Fibroblast of lung (primary cell): ENCODE data around the gene CCDC110. TPM values are rescaled to one million over a fixed set of nuclear protein-coding genes. Genes with fewer than 3 reads are reported as not detected.

Experiments used
- DNase-seq, 2 donors: peaks; one replicate each; pipeline versions ENCODE4 v3.0.0 to v3.0.0-alpha.2; 2010; ENCODE audit warnings: low read depth in 2 of 2
- H2AFZ ChIP-seq: 2 replicates; pipeline ENCODE4 v1.5.1; 2012; ENCODE audit warnings: low read length, control low read depth, inconsistent platforms
- H3K27ac ChIP-seq: 2 replicates; pipeline ENCODE4 v1.5.1; 2011; ENCODE audit warnings: low read length, control low read depth; ENCODE audit not compliant: insufficient read depth
- H3K27me3 ChIP-seq: 2 replicates; pipeline ENCODE4 v1.5.1; 2011; ENCODE audit warnings: mild to moderate bottlenecking, low read length; ENCODE audit not compliant: control insufficient read depth, insufficient read depth
- H3K36me3 ChIP-seq: 2 replicates; pipeline ENCODE4 v1.5.1; 2011; ENCODE audit warnings: low read length; ENCODE audit not compliant: control insufficient read depth, insufficient read depth
- H3K4me1 ChIP-seq: 2 replicates; pipeline ENCODE4 v1.5.1; 2011; ENCODE audit warnings: low read length; ENCODE audit not compliant: control insufficient read depth, insufficient read depth; ENCODE audit errors: extremely low read depth
- H3K4me2 ChIP-seq: 2 replicates; pipeline ENCODE4 v1.5.1; 2011; ENCODE audit warnings: low read length, control low read depth; ENCODE audit not compliant: insufficient read depth; ENCODE audit errors: extremely low read depth
- H3K4me3 ChIP-seq, 4 experiments: fragments of 200-600 bp in 1 of 4; sonication (generic) in 1 of 4; replicated peaks in 1 of 4; 2 replicates each; pipeline ENCODE4 v1.5.1; 2011 to 2016; ENCODE audit warnings: low read length in 4 of 4, low read depth in 3 of 4, mild to moderate bottlenecking in 3 of 4, control low read depth in 2 of 4, inconsistent platforms in 1 of 4, mixed read lengths in 1 of 4; ENCODE audit not compliant: insufficient read depth in 1 of 4; ENCODE audit errors: control extremely low read depth in 1 of 4
- H3K79me2 ChIP-seq: 2 replicates; pipeline ENCODE4 v1.5.1; 2012; ENCODE audit warnings: mild to moderate bottlenecking, low read length, inconsistent platforms; ENCODE audit not compliant: control insufficient read depth, insufficient read depth
- H3K9ac ChIP-seq: 2 replicates; pipeline ENCODE4 v1.5.1; 2011; ENCODE audit warnings: mild to moderate bottlenecking, low read length, control low read depth; ENCODE audit not compliant: insufficient read depth
- H3K9me3 ChIP-seq: 2 replicates; pipeline ENCODE4 v1.5.1; 2012; ENCODE audit warnings: low read depth, low read length; ENCODE audit not compliant: control insufficient read depth, insufficient read depth
- H4K20me1 ChIP-seq: 2 replicates; pipeline ENCODE4 v1.5.1; 2011; ENCODE audit warnings: low read length; ENCODE audit not compliant: control insufficient read depth, insufficient read depth; ENCODE audit errors: extremely low read depth
- EZH2 ChIP-seq: IDR thresholded peaks from 2 replicates; pipeline ENCODE4 v1.5.1; 2012; ENCODE audit warnings: low read length, control low read depth, mild to moderate bottlenecking; ENCODE audit errors: missing control alignments
- polyA plus RNA-seq, 2 donors: library from polyadenylated mRNA; depleted of rRNA in 1 of 2; stranded (reverse) in 1 of 2; unstranded in 1 of 2; fragments of >200 nt; gene quantifications; 2 replicates each; pipeline ENCODE4 v1.2.1, GENCODE V29; 2011 to 2012; ENCODE audit warnings: missing spikeins in 1 of 2
- total RNA-seq: library from RNA; depleted of rRNA; stranded (reverse); fragments of >200 nt; gene quantifications from 2 replicates; pipeline ENCODE4 v1.2.1, GENCODE V29; 2014
- TF ChIP-seq, protein P1 (sequence below), 2 donors: IDR thresholded peaks in 1 of 2; conservative IDR thresholded peaks in 1 of 2; 1 replicate in 1 of 2; 2 replicates in 1 of 2; pipeline ENCODE4 v1.5.1; 2011 to 2012; ENCODE audit warnings: low read length in 2 of 2, control low read depth in 1 of 2, inconsistent platforms in 1 of 2, low read depth in 1 of 2, mild to moderate bottlenecking in 1 of 2

CCDC110 gene
- total and polyA plus RNA-seq, 2 donors (not counting 1 experiment from before 2014, with no cell fraction given) = 0.83 to 2.0 TPM

DNA sequence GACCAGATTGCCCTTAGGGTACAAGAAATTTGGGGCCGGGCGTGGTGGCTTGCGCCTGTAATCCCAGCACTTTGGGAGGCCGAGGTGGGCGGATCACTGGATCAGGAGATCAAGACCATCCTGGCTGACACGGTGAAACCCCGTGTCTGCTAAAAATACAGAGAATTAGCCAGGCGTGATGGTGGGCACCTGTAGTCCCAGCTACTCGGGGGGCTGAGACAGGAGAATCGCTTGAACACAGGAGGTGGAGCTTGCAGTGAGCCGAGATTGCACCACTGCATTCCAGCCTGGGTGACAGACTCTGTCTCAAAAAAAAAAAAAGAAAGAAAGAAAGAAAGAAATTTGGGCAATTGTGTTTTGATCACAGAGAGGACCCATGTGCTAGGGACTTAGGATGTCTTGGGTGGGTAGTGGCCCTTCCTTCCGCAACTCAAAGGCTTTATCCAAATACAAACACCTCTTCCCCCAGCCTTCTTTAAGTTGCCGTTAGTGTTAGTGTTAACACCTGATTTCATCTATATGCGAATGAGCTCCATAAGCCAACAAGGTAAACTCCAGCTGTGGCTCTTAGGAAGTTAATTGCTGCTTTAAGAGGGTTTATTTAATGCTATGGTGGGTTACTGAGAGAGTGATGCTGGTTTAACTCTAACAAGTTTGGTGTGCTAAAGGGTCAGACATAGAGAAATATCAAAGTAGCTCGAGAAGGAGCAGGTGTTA lies 8.6 kb upstream of the CCDC110 start:
- H3K27me3 ChIP-seq = peaks cover 3% of the 10 kb centered on the region
- TF ChIP-seq EZH2 = no peak
- TF ChIP-seq, protein P1, sequence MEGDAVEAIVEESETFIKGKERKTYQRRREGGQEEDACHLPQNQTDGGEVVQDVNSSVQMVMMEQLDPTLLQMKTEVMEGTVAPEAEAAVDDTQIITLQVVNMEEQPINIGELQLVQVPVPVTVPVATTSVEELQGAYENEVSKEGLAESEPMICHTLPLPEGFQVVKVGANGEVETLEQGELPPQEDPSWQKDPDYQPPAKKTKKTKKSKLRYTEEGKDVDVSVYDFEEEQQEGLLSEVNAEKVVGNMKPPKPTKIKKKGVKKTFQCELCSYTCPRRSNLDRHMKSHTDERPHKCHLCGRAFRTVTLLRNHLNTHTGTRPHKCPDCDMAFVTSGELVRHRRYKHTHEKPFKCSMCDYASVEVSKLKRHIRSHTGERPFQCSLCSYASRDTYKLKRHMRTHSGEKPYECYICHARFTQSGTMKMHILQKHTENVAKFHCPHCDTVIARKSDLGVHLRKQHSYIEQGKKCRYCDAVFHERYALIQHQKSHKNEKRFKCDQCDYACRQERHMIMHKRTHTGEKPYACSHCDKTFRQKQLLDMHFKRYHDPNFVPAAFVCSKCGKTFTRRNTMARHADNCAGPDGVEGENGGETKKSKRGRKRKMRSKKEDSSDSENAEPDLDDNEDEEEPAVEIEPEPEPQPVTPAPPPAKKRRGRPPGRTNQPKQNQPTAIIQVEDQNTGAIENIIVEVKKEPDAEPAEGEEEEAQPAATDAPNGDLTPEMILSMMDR (conservative IDR thresholded peaks at IDR 0.05 in 1 of 2, IDR thresholded peaks at IDR 0.05 in 1 of 2; ENCODE audit: low read depth in 1 of 2, low read length in 2 of 2) = no peak
- H4K20me1 ChIP-seq = no peaks in the 10 kb centered on the region
- H2AFZ ChIP-seq = no peak overlapping the region
- no peak overlapping the region for H3K4me2 ChIP-seq
- H3K9ac ChIP-seq = no peak overlapping the region
- no peak for DNase-seq
- no peaks in the 10 kb centered on the region for H3K4me1 ChIP-seq
- no peak overlapping the region for H3K27ac ChIP-seq
- no peaks in the 10 kb centered on the region for H3K9me3 ChIP-seq
- no peak overlapping the region for H3K4me3 ChIP-seq
- H3K79me2 ChIP-seq = no peaks in the 10 kb centered on the region
- no peaks in the 10 kb centered on the region for H3K36me3 ChIP-seq

DNA sequence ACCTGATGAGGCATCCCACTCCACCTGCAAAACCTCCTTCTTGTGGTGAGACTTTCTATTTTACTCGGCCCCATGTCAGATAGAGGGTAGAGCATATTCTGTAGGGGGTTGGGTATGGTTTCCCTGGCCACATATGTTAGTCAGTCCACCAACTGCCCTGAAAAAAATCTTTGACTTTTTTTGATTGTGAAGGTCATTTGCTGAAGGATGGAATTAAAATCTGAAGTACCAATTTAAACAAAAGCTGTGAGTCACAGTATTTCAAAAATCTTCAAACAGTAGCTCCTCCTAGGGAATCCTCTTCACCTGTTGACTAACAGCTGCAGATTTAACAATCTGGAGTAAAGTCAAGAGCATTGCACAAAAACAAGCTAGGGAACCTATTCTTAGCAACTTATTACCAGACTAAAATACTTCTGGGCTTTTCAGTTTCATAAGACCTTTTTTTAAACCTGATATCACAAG lies 8.0 kb upstream of the CCDC110 start:
- H3K4me3 ChIP-seq = no peak overlapping the region
- no peaks in the 10 kb centered on the region for H3K36me3 ChIP-seq
- no peaks in the 10 kb centered on the region for H3K4me1 ChIP-seq
- H3K4me2 ChIP-seq = no peak overlapping the region
- H3K9me3 ChIP-seq = no peaks in the 10 kb centered on the region
- H3K27me3 ChIP-seq = peaks cover 3% of the 10 kb centered on the region
- no peak for DNase-seq
- H4K20me1 ChIP-seq = no peaks in the 10 kb centered on the region
- no peak overlapping the region for H2AFZ ChIP-seq
- H3K9ac ChIP-seq = no peak overlapping the region
- H3K27ac ChIP-seq = no peak overlapping the region
- TF ChIP-seq, protein P1 (conservative IDR thresholded peaks at IDR 0.05 in 1 of 2, IDR thresholded peaks at IDR 0.05 in 1 of 2; ENCODE audit: low read depth in 1 of 2, low read length in 2 of 2) = no peak
- no peak for TF ChIP-seq EZH2
- H3K79me2 ChIP-seq = no peaks in the 10 kb centered on the region

DNA sequence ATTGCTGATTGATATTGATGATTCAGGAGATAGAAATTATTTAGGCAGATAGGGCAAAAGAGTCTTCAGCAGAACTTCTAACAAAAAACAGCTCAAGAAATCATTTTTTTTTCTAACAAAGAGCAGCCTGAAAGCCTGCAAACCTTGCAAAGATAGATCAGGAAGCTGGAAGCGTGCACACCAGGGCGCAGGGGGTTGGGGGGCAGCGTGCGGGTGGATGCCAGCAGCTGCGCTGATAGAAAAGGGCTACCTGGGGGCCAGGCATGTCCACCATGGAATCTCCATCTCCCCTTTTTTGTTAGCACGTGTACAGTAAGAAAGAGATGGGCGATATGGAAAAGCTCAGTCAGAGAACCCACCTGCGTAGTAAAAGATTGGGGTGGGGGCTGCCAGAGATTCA lies 1.7 kb upstream of the CCDC110 start:
- Histone ChIP-seq H3K9ac (no peak overlapping the region), H3K27ac (no peak overlapping the region), H3K9me3 (no peaks in the 10 kb centered on the region), H3K27me3 (peaks cover 5% of the 10 kb centered on the region), H2AFZ (no peak overlapping the region), H3K4me3 (no peak overlapping the region), H4K20me1 (no peaks in the 10 kb centered on the region), H3K4me1 (no peaks in the 10 kb centered on the region), H3K79me2 (no peaks in the 10 kb centered on the region), H3K4me2 (no peak overlapping the region), H3K36me3 (no peaks in the 10 kb centered on the region)
- DNase-seq = no peak
- TF ChIP-seq EZH2 = no peak
- TF ChIP-seq, protein P1 (conservative IDR thresholded peaks at IDR 0.05 in 1 of 2, IDR thresholded peaks at IDR 0.05 in 1 of 2; ENCODE audit: low read depth in 1 of 2, low read length in 2 of 2) = no peak
